Stomach (tissue), 9 donors: ENCODE data around the gene TMX3. TPM values are rescaled to one million over a fixed set of nuclear protein-coding genes. Genes with fewer than 3 reads are reported as not detected.

Source experiments
- DNase-seq, 2 donors: peaks; one replicate each; pipeline versions ENCODE4 v3.0.0 to v3.0.0-alpha.2; 2013 to 2019
- H3K27ac ChIP-seq, 5 donors: fragments of 200-600 bp in 4 of 5; sonication (generic) in 4 of 5; one replicate each; pipeline ENCODE4 v1.5.1; 2013 to 2019; ENCODE audit warnings: mild to moderate bottlenecking in 1 of 5, moderate library complexity in 1 of 5
- H3K27me3 ChIP-seq, 3 donors: fragments of 200-600 bp; sonication (generic); one replicate each; pipeline ENCODE4 v1.5.1; 2017 to 2019; ENCODE audit warnings: mixed run types in 1 of 3
- H3K36me3 ChIP-seq, 4 donors: fragments of 200-600 bp; sonication (generic); 1 replicate in 3 of 4; 2 replicates in 1 of 4; pipeline ENCODE4 v1.5.1; 2016 to 2019
- H3K4me1 ChIP-seq, 4 donors: fragments of 200-600 bp; sonication (generic); one replicate each; pipeline ENCODE4 v1.5.1; 2016 to 2019
- H3K4me3 ChIP-seq, 4 donors: fragments of 200-600 bp; sonication (generic) in 3 of 4; one replicate each; pipeline ENCODE4 v1.5.1; 2016 to 2019; ENCODE audit warnings: mild to moderate bottlenecking in 1 of 4
- H3K9me3 ChIP-seq, 4 donors: fragments of 200-600 bp; sonication (generic); one replicate each; pipeline ENCODE4 v1.5.1; 2016 to 2019
- EP300 ChIP-seq: sonication (generic); formaldehyde crosslinking; IDR thresholded peaks from one replicate; pipeline ENCODE4 v1.6.1; 2017; ENCODE audit warnings: antibody characterized with exemption
- POLR2A ChIP-seq, 4 donors: fragments of 450-650 bp; IDR thresholded peaks; one replicate each; pipeline ENCODE4 v1.6.1; 2016; ENCODE audit warnings: antibody characterized with exemption in 4 of 4, control low read depth in 2 of 4, mild to moderate bottlenecking in 1 of 4, moderate library complexity in 1 of 4
- POLR2AphosphoS5 ChIP-seq, 3 donors: sonication (generic); formaldehyde crosslinking; IDR thresholded peaks; one replicate each; pipeline ENCODE4 v1.6.1; 2016; ENCODE audit warnings: antibody characterized with exemption in 3 of 3
- WGBS, 5 donors: extraction: QIAGEN DNeasy Blood & Tissue Kit in 3 of 5; methylation state at CpG; one replicate each; pipeline versions ENCODE4 v1.1.5 to v1.1.7; 2013 to 2018; 5-methylcytosine and 5-hydroxymethylcytosine counted together
- intact Hi-C: fragments of 100-400 bp; cut with DNase I; formaldehyde crosslinking; loops from one replicate; pipeline ENCODE4 v1.15.1; 2023; ENCODE audit warnings: low total_unique reads
- polyA plus RNA-seq, 3 donors: library from polyadenylated mRNA; stranded (reverse); fragments of 200-250 nt; gene quantifications; one replicate each; pipeline ENCODE4 v1.2.3, GENCODE V29; 2013
- total RNA-seq, 5 donors: library from RNA; depleted of rRNA; stranded (reverse); fragments of >200 nt; gene quantifications; one replicate each; pipeline versions ENCODE4 v1.1.0 to v1.2.3, GENCODE V29; 2014 to 2016
- TF ChIP-seq, protein P1 (sequence below), 7 experiments: fragments of 450-650 bp in 4 of 7; fragments of 200-600 bp in 3 of 7; sonication (generic) in 3 of 7; IDR thresholded peaks; one replicate each; pipeline ENCODE4 v1.5.1; 2016 to 2019; ENCODE audit warnings: antibody characterized with exemption in 7 of 7, control low read depth in 2 of 7, mild to moderate bottlenecking in 1 of 7
- donor health status: healthy with polysubstance abuse.
- donor health status: Bipolar disorder and iron deficiency.
- donor health status: healthy.

Gene TMX3
- total and polyA plus RNA-seq, 8 donors, result 4.3 to 112 (median 22.0) TPM

DNA sequence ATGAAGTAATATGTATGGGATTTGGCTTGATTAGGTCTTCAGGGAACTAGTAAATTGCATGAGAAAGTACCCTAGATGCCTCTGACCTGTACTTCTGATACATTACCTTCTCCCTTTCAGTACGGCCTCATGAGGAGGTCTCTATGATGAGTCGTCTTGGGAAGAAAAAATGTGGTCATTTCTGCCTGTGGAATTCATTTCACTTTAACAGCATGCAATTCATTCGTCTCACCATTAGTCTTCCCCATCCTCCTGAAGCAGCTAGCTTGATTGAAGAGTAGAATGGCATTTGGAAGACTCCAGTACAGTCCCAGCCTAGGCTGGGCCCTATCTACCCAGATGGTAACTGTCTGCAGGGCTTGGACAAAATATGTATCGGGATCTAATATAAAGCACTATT, 52.2 kb downstream of the TMX3 start:
- Histone ChIP-seq H3K36me3 (no peaks in the 10 kb centered on the region), H3K27ac (no peak overlapping the region), H3K4me1 (no peaks in the 10 kb centered on the region), H3K4me3 (no peak overlapping the region), H3K9me3 (no peaks in the 10 kb centered on the region), H3K27me3 (no peaks in the 10 kb centered on the region)
- intact Hi-C loops, result loop anchor here (5.0 kb wide), 1 partner anchor 1450 kb away; no protein-coding TSS in a partner anchor
- no peak for TF ChIP-seq POLR2AphosphoS5 (IDR thresholded peaks at IDR 0.05)
- TF ChIP-seq EP300, result no peak
- TF ChIP-seq, protein P1, sequence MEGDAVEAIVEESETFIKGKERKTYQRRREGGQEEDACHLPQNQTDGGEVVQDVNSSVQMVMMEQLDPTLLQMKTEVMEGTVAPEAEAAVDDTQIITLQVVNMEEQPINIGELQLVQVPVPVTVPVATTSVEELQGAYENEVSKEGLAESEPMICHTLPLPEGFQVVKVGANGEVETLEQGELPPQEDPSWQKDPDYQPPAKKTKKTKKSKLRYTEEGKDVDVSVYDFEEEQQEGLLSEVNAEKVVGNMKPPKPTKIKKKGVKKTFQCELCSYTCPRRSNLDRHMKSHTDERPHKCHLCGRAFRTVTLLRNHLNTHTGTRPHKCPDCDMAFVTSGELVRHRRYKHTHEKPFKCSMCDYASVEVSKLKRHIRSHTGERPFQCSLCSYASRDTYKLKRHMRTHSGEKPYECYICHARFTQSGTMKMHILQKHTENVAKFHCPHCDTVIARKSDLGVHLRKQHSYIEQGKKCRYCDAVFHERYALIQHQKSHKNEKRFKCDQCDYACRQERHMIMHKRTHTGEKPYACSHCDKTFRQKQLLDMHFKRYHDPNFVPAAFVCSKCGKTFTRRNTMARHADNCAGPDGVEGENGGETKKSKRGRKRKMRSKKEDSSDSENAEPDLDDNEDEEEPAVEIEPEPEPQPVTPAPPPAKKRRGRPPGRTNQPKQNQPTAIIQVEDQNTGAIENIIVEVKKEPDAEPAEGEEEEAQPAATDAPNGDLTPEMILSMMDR (IDR thresholded peaks at IDR 0.05), result no peak
- TF ChIP-seq POLR2A (IDR thresholded peaks at IDR 0.05), result no peak
- WGBS, 5 donors, result 70 to 79% (median 75%) methylated on average over 4 of the region's 4 CpGs
- no peak for DNase-seq

DNA sequence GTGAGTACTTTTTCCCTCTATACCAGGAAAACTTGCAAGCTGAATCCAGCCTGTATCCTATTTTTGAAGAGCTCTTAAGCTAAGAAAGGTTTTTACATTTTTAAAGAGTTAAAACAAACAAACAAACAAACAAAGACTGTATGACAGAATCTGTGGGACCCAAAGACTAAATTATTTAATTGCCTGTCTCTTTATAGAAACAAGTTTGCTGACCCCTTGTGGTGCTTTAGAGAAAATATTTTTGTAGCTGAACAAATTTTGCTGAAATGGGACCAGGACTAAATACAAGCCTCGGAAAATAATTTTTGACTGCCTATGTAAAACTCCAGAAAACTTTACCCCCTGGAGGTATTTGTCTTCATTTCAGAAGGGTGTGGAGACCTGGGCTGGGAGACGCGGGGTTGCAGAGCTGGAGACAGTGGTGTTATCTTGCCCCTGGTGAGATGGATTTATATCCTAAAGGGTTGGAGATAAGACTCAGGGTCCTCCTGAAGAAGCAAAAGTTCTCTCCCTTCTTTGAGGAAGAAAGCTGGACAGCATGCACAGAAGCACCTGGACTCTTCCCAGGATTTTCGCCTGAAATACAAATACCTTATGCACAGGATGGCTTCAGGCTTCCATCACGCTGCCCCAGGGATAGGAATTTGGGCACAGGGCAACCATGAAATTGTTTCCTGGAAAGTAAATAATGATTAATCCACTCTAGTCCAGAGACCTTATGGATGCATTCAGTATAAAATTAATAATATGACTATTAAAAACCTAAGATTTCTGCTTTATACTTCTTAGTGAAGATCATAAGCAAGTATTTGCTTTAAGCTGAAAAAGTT, 54.3 kb downstream of the TMX3 start:
- Histone ChIP-seq H3K9me3 (no peaks in the 10 kb centered on the region), H3K4me3 (no peak overlapping the region), H3K4me1 (no peaks in the 10 kb centered on the region), H3K27ac (no peak overlapping the region), H3K27me3 (no peaks in the 10 kb centered on the region), H3K36me3 (no peaks in the 10 kb centered on the region)
- intact Hi-C loops, result loop anchor here (5.0 kb wide), 1 partner anchor 1448 kb away; no protein-coding TSS in a partner anchor
- WGBS, 5 donors, result 30 to 46% (median 35%) methylated on average over 5 of the region's 5 CpGs
- DNase-seq, result peak in 1 of 2 donors; percentile 64
- no peak for TF ChIP-seq EP300
- TF ChIP-seq POLR2A (IDR thresholded peaks at IDR 0.05), result no peak
- TF ChIP-seq POLR2AphosphoS5 (IDR thresholded peaks at IDR 0.05), result no peak
- TF ChIP-seq, protein P1 (IDR thresholded peaks at IDR 0.05), result peak in 5 of 7 experiments; percentile 31 to 59 (median 35)

- no peak for DNase-seq
- Histone ChIP-seq H3K4me3 (no peak overlapping the region), H3K36me3 (no peaks in the 10 kb centered on the region), H3K9me3 (no peaks in the 10 kb centered on the region), H3K27ac (no peak overlapping the region), H3K27me3 (no peaks in the 10 kb centered on the region), H3K4me1 (no peaks in the 10 kb centered on the region)
- no peak for TF ChIP-seq POLR2A (IDR thresholded peaks at IDR 0.05)
- no peak for TF ChIP-seq EP300
- no peak for TF ChIP-seq POLR2AphosphoS5 (IDR thresholded peaks at IDR 0.05)
- TF ChIP-seq, protein P1 (IDR thresholded peaks at IDR 0.05), result no peak
- intact Hi-C loops, result no loop called here
Observed at GRCh38 chr18:68648191-68648590, 66.7 kb downstream of the TMX3 start.

- WGBS, 5 donors, result 48 to 76% (median 61%) methylated on average over 3 of the region's 3 CpGs
- Histone ChIP-seq H3K36me3 (no peaks in the 10 kb centered on the region), H3K9me3 (no peaks in the 10 kb centered on the region), H3K27me3 (no peaks in the 10 kb centered on the region), H3K4me3 (no peak overlapping the region), H3K4me1 (no peaks in the 10 kb centered on the region), H3K27ac (no peak overlapping the region)
- TF ChIP-seq POLR2AphosphoS5 (IDR thresholded peaks at IDR 0.05) (no peak), POLR2A (IDR thresholded peaks at IDR 0.05) (no peak), EP300 (no peak)
- TF ChIP-seq, protein P1 (IDR thresholded peaks at IDR 0.05), result no peak
- DNase-seq, result no peak
- intact Hi-C loops, result no loop called here
Observed at GRCh38 chr18:68642003-68642402, 72.9 kb downstream of the TMX3 start.
